Endothelial cell of umbilical vein (primary cell): ENCODE measurements around the gene STX11. TPM values are rescaled to one million over a fixed set of nuclear protein-coding genes. Genes with fewer than 3 reads are reported as not detected.
A peak's percentile ranks its signal among the peaks of the same experiment; 100 is the strongest.

Experiments
- BruUV-seq: library from RNA; stranded (reverse); fragments of 400-500 nt; replicated peaks from 2 replicates; lab custom pipeline; 2021; lab: Mats Ljungman, UMichigan
- CTCF ChIA-PET: fragments of 300-600, 350-600 bp; sonication (Branson Sonifier 250); formaldehyde crosslinking; loops from one replicate; lab custom pipeline; 2021; ENCODE audit warnings: antibody characterized with exemption, inconsistent platforms; lab: Charles Lee
- POLR2A ChIA-PET: fragments of 300-600, 350-600 bp; sonication (Branson Sonifier 250); formaldehyde crosslinking; loops from one replicate; lab custom pipeline; 2021; ENCODE audit warnings: antibody characterized with exemption, inconsistent platforms; lab: Charles Lee
- DNase-seq: peaks from one replicate; pipeline ENCODE4 v3.0.0-alpha.2; 2011; ENCODE audit warnings: low read depth, low spot score
- FAIRE-seq: peaks from 2 replicates; lab custom pipeline; 2011; peaks lifted over from hg19 to GRCh38; lab: Jason Lieb, UNC
- H2AFZ ChIP-seq: 2 replicates; pipeline ENCODE4 v1.6.0; 2012; ENCODE audit warnings: low read depth, low read length, control low read depth, inconsistent platforms
- H3K27ac ChIP-seq: 2 replicates; pipeline ENCODE4 v1.5.1; 2011; ENCODE audit warnings: low read depth, mild to moderate bottlenecking, control low read depth, low read length, moderate library complexity; ENCODE audit not compliant: insufficient read depth
- H3K27me3 ChIP-seq, 2 experiments: 2 replicates each; pipeline versions ENCODE4 v1.6.0 to v1.6.1; 2011; ENCODE audit warnings: low read length in 2 of 2, mixed read lengths in 1 of 2; ENCODE audit not compliant: control insufficient read depth in 2 of 2, insufficient read depth in 2 of 2
- H3K36me3 ChIP-seq, 2 experiments: 2 replicates in 1 of 2; 3 replicates in 1 of 2; pipeline ENCODE4 v1.5.1; 2011; ENCODE audit warnings: low read length in 2 of 2, mild to moderate bottlenecking in 1 of 2, moderate library complexity in 1 of 2; ENCODE audit not compliant: control insufficient read depth in 2 of 2, insufficient read depth in 2 of 2; ENCODE audit errors: extremely low read depth in 1 of 2
- H3K4me1 ChIP-seq: 3 replicates; pipeline ENCODE4 v1.5.1; 2011; ENCODE audit warnings: mild to moderate bottlenecking, low read length; ENCODE audit not compliant: control insufficient read depth, insufficient read depth; ENCODE audit errors: extremely low read depth
- H3K4me2 ChIP-seq: 2 replicates; pipeline ENCODE4 v1.6.1; 2011; ENCODE audit warnings: low read length, control low read depth, mixed read lengths; ENCODE audit not compliant: insufficient read depth
- H3K4me3 ChIP-seq, 3 experiments: fragments of 200-600 bp in 1 of 3; sonication (generic), shearing (Covaris generic) in 1 of 3; replicated peaks in 1 of 3; 2 replicates each; pipeline ENCODE4 v1.5.1; 2011 to 2016; ENCODE audit warnings: control low read depth in 3 of 3, low read length in 3 of 3, mild to moderate bottlenecking in 2 of 3, inconsistent platforms in 1 of 3, low read depth in 1 of 3, moderate library complexity in 1 of 3; ENCODE audit not compliant: insufficient read depth in 1 of 3
- H3K79me2 ChIP-seq: 2 replicates; pipeline ENCODE4 v1.6.0; 2012; ENCODE audit warnings: low read length, inconsistent platforms; ENCODE audit not compliant: control insufficient read depth, insufficient read depth
- H3K9ac ChIP-seq: replicated peaks from 2 replicates; pipeline ENCODE3; 2011; ENCODE audit warnings: low read length, control low read depth; ENCODE audit not compliant: insufficient read depth; ENCODE audit errors: extremely low read depth
- H3K9me1 ChIP-seq: replicated peaks from 3 replicates; pipeline ENCODE4 v1.6.0; 2011; ENCODE audit warnings: mild to moderate bottlenecking, low read length; ENCODE audit not compliant: control insufficient read depth, insufficient read depth; ENCODE audit errors: extremely low read depth
- H3K9me3 ChIP-seq: replicated peaks from 2 replicates; pipeline ENCODE4 v1.5.1; 2012; ENCODE audit warnings: low read length, inconsistent platforms; ENCODE audit not compliant: control insufficient read depth, insufficient read depth
- H4K20me1 ChIP-seq: replicated peaks from 2 replicates; pipeline ENCODE3; 2011; ENCODE audit warnings: mild to moderate bottlenecking, low read length; ENCODE audit not compliant: control insufficient read depth, insufficient read depth; ENCODE audit errors: extremely low read depth
- FOS ChIP-seq: IDR thresholded peaks from 2 replicates; pipeline ENCODE4 v1.6.1; 2011; ENCODE audit warnings: mild to moderate bottlenecking, low read length, moderate library complexity, borderline replicate concordance; ENCODE audit not compliant: insufficient read depth
- GATA2 ChIP-seq: IDR thresholded peaks from 2 replicates; pipeline ENCODE4 v1.7.0; 2011; ENCODE audit warnings: low read depth, mild to moderate bottlenecking, moderate library complexity, mixed read lengths, low read length; ENCODE audit not compliant: insufficient read length, insufficient read depth
- JUN ChIP-seq: IDR thresholded peaks from 2 replicates; pipeline ENCODE4 v1.6.1; 2011; ENCODE audit warnings: borderline replicate concordance, low read depth; ENCODE audit not compliant: insufficient read length, insufficient read depth
- MYC ChIP-seq: IDR thresholded peaks from one replicate; pipeline ENCODE4 v1.6.1; 2011; ENCODE audit warnings: mild to moderate bottlenecking, low read depth, low read length
- POLR2A ChIP-seq: IDR thresholded peaks from 2 replicates; pipeline ENCODE4 v1.6.1; 2012; ENCODE audit warnings: low read depth, mild to moderate bottlenecking, control low read depth, low read length
- dilution Hi-C: fragments of 300-500 bp; cut with MboI; formaldehyde crosslinking; loops from one replicate; pipeline ENCODE4 v1.15.0; 2019; ENCODE audit warnings: low sequenced_read_pairs; ENCODE audit not compliant: extremely low pct_ligation_motif_present
- intact Hi-C: fragments of 100-400 bp; cut with micrococcal nuclease; formaldehyde crosslinking; loops from one replicate; pipeline ENCODE4 v1.10.0; 2022
- polyA plus RNA-seq, 4 experiments: library from polyadenylated mRNA; depleted of rRNA in 3 of 4; stranded (reverse) in 3 of 4; unstranded in 1 of 4; fragments of >200 nt; gene quantifications; 2 replicates each; pipeline versions ENCODE4 v1.2.1 to v1.2.3, GENCODE V29; 2011 to 2012; ENCODE audit warnings: missing spikeins in 1 of 4
- total RNA-seq: library from RNA; stranded (reverse); gene quantifications from 2 replicates; pipeline ENCODE4 v1.2.3, GENCODE V29; 2021
- TF ChIP-seq, protein P1 (sequence below), 2 donors: IDR thresholded peaks; 1 replicate in 1 of 2; 2 replicates in 1 of 2; pipeline ENCODE4 v1.5.1; 2011; ENCODE audit warnings: low read length in 2 of 2, mild to moderate bottlenecking in 2 of 2, moderate library complexity in 2 of 2, control low read depth in 1 of 2, inconsistent platforms in 1 of 2, low read depth in 1 of 2; ENCODE audit not compliant: insufficient read depth in 1 of 2; ENCODE audit errors: extremely low read depth in 1 of 2

The STX11 gene
- total and polyA plus RNA-seq, 2 donors (not counting 3 experiments of a cell fraction or from before 2014, with no cell fraction given), result 4.7 to 8.9 TPM

DNA sequence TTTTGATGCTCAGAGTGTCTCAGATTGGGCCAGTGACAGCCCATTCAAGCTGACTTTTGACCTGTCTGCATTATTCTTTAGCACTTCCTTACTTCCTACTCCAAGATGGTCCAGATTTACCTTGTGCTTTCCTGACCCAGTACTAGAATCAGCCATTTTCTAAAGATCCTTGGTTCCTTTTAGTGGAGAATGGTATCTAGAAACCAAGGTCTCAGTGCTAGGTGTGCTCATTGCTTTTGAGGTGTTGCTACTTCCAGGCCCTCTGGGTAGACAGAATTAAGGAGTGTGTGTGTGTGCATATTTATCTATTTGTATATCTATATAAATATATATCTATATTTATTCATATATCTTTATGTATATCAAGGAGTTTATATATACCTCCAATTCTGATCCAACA, 67.5 kb downstream of the STX11 start:
- H3K27ac ChIP-seq, result no peak overlapping the region
- no peak overlapping the region for H3K9ac ChIP-seq
- no peaks in the 10 kb centered on the region for H4K20me1 ChIP-seq
- TF ChIP-seq GATA2 (no peak), JUN (no peak), POLR2A (no peak), MYC (no peak)
- H3K9me3 ChIP-seq, result no peaks in the 10 kb centered on the region
- H3K79me2 ChIP-seq, result no peaks in the 10 kb centered on the region
- H3K4me1 ChIP-seq, result peaks cover 14% of the 10 kb centered on the region
- H3K9me1 ChIP-seq, result no peaks in the 10 kb centered on the region
- DNase-seq, result no peak
- ChIA-PET POLR2A (no interaction called here), CTCF (interaction anchor here (1.4 to 2.6 kb wide), 5 partner anchors 17 to 262 kb away, joined by 4 to 96 read pairs (median 11); no protein-coding TSS in a partner anchor)
- dilution Hi-C loops, result no loop called here
- no peak overlapping the region for H2AFZ ChIP-seq
- no peak for FAIRE-seq
- no peaks in the 10 kb centered on the region for H3K36me3 ChIP-seq
- intact Hi-C loops, result loop anchor here (2.0 kb wide), 2 partner anchors 205 to 643 kb away; no protein-coding TSS in a partner anchor
- BruUV-seq, result no TSS peak
- H3K4me2 ChIP-seq, result no peak overlapping the region
- no peak overlapping the region for H3K4me3 ChIP-seq
- H3K27me3 ChIP-seq, result no peaks in the 10 kb centered on the region

DNA sequence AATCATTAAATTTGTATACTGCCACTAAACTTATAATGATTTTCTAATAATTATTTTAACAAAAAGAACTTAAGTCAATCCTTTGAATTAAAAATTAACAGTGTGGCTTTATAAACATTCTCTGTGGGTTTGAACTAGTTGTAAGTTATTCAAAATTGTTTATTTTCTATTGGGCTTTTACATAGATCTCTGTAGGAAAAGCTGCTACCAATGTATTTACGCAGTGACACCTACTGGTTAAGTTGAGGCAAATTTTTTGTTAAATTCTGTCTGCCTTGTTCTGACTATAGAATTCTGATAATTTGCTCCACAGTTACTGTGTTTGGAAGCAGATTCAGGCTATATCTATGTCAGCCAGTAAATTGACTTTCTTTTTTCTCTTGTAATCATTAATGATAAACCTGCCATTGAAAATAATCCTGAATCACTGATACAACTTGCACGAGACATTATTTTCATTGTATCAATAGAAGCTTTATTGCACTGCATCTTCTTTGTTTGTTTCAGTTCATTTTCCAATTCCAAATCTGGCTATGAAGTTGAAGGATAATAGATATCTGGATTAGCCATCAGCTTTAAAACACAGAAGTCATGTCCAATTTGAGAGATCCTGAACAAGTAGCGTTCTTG, 68.9 kb downstream of the STX11 start:
- POLR2A ChIA-PET, result no interaction called here
- no TSS peak for BruUV-seq
- Histone ChIP-seq H3K27me3 (no peaks in the 10 kb centered on the region), H3K27ac (no peak overlapping the region), H3K36me3 (no peaks in the 10 kb centered on the region), H3K4me3 (no peak overlapping the region), H2AFZ (no peak overlapping the region), H3K4me2 (no peak overlapping the region), H3K9me3 (no peaks in the 10 kb centered on the region), H3K4me1 (peaks cover 14% of the 10 kb centered on the region), H4K20me1 (no peaks in the 10 kb centered on the region), H3K9ac (no peak overlapping the region), H3K79me2 (no peaks in the 10 kb centered on the region), H3K9me1 (no peaks in the 10 kb centered on the region)
- TF ChIP-seq, protein P1, sequence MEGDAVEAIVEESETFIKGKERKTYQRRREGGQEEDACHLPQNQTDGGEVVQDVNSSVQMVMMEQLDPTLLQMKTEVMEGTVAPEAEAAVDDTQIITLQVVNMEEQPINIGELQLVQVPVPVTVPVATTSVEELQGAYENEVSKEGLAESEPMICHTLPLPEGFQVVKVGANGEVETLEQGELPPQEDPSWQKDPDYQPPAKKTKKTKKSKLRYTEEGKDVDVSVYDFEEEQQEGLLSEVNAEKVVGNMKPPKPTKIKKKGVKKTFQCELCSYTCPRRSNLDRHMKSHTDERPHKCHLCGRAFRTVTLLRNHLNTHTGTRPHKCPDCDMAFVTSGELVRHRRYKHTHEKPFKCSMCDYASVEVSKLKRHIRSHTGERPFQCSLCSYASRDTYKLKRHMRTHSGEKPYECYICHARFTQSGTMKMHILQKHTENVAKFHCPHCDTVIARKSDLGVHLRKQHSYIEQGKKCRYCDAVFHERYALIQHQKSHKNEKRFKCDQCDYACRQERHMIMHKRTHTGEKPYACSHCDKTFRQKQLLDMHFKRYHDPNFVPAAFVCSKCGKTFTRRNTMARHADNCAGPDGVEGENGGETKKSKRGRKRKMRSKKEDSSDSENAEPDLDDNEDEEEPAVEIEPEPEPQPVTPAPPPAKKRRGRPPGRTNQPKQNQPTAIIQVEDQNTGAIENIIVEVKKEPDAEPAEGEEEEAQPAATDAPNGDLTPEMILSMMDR (IDR thresholded peaks at IDR 0.05; ENCODE audit: extremely low read depth in 1 of 2, insufficient read depth in 1 of 2, low read depth in 1 of 2, low read length in 2 of 2), result peak; percentile 39
- TF ChIP-seq FOS (no peak), GATA2 (no peak), MYC (no peak), JUN (no peak)
- dilution Hi-C loops, result no loop called here
- DNase-seq (peak; percentile 52), FAIRE-seq (peak; percentile 82)
- CTCF ChIA-PET, result interaction anchor here (0.8 to 2.6 kb wide), 30 partner anchors 11 to 644 kb away, joined by 3 to 96 read pairs (median 6); partner anchors contain the start of genes STX11 and UTRN
- intact Hi-C loops, result loop anchor here (2.0 kb wide), 1 partner anchor 206 kb away; no protein-coding TSS in a partner anchor
